Liver (tissue), 3 donors: Measurements from ENCODE around the gene MED14.

Experiments
- EGR1 ChIP-seq, 2 donors: IDR thresholded peaks; 2 replicates each; pipeline ENCODE4 v1.6.1; 2016 to 2018; ENCODE audit warnings: antibody characterized with exemption in 2 of 2, low read depth in 2 of 2
- HNF4G ChIP-seq: IDR thresholded peaks from 2 replicates; pipeline ENCODE4 v1.6.1; 2016; ENCODE audit warnings: antibody characterized with exemption
- JUND ChIP-seq, 2 donors: IDR thresholded peaks; 2 replicates each; pipeline ENCODE4 v1.6.1; 2016; ENCODE audit warnings: antibody characterized with exemption in 2 of 2
- RAD21 ChIP-seq, 2 donors: IDR thresholded peaks; 2 replicates each; pipeline ENCODE4 v1.6.1; 2016; ENCODE audit warnings: antibody characterized with exemption in 2 of 2, mild to moderate bottlenecking in 2 of 2
- RXRA ChIP-seq, 2 donors: IDR thresholded peaks; 2 replicates each; pipeline ENCODE4 v1.6.1; 2017 to 2018; ENCODE audit warnings: antibody characterized with exemption in 2 of 2, mild to moderate bottlenecking in 1 of 2
- TAF1 ChIP-seq: conservative IDR thresholded peaks from 2 replicates; pipeline ENCODE4 v1.6.1; 2016; ENCODE audit warnings: antibody characterized with exemption, mild to moderate bottlenecking
- YY1 ChIP-seq: IDR thresholded peaks from 2 replicates; pipeline ENCODE4 v1.6.1; 2016; ENCODE audit warnings: antibody characterized with exemption, mild to moderate bottlenecking
- TF ChIP-seq, protein P1 (sequence below): fragments of 150-350 bp; IDR thresholded peaks from 2 replicates; pipeline ENCODE4 v1.5.1; 2017; ENCODE audit warnings: improper control_type of control experiment, low read depth, low read length; ENCODE audit not compliant: missing input control
- TF ChIP-seq, protein P2 (sequence below): IDR thresholded peaks from 2 replicates; pipeline ENCODE4 v1.6.1; 2016; ENCODE audit warnings: antibody characterized with exemption
- TF ChIP-seq, protein P3 (sequence below): IDR thresholded peaks from 2 replicates; pipeline ENCODE4 v1.6.1; 2016; ENCODE audit warnings: antibody characterized with exemption, mild to moderate bottlenecking
- donor health status: healthy.
- donor health status: healthy.

- TF ChIP-seq, protein P1, sequence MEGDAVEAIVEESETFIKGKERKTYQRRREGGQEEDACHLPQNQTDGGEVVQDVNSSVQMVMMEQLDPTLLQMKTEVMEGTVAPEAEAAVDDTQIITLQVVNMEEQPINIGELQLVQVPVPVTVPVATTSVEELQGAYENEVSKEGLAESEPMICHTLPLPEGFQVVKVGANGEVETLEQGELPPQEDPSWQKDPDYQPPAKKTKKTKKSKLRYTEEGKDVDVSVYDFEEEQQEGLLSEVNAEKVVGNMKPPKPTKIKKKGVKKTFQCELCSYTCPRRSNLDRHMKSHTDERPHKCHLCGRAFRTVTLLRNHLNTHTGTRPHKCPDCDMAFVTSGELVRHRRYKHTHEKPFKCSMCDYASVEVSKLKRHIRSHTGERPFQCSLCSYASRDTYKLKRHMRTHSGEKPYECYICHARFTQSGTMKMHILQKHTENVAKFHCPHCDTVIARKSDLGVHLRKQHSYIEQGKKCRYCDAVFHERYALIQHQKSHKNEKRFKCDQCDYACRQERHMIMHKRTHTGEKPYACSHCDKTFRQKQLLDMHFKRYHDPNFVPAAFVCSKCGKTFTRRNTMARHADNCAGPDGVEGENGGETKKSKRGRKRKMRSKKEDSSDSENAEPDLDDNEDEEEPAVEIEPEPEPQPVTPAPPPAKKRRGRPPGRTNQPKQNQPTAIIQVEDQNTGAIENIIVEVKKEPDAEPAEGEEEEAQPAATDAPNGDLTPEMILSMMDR = no peak
- no peak for TF ChIP-seq RAD21 (IDR thresholded peaks at IDR 0.05)
- TF ChIP-seq, protein P2, sequence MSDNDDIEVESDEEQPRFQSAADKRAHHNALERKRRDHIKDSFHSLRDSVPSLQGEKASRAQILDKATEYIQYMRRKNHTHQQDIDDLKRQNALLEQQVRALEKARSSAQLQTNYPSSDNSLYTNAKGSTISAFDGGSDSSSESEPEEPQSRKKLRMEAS = no peak
- TF ChIP-seq YY1 = peak; percentile 43
- no peak for TF ChIP-seq RXRA (IDR thresholded peaks at IDR 0.05)
- TF ChIP-seq EGR1 (IDR thresholded peaks at IDR 0.05; ENCODE audit: low read depth in 2 of 2) = no peak
- TF ChIP-seq, protein P3, sequence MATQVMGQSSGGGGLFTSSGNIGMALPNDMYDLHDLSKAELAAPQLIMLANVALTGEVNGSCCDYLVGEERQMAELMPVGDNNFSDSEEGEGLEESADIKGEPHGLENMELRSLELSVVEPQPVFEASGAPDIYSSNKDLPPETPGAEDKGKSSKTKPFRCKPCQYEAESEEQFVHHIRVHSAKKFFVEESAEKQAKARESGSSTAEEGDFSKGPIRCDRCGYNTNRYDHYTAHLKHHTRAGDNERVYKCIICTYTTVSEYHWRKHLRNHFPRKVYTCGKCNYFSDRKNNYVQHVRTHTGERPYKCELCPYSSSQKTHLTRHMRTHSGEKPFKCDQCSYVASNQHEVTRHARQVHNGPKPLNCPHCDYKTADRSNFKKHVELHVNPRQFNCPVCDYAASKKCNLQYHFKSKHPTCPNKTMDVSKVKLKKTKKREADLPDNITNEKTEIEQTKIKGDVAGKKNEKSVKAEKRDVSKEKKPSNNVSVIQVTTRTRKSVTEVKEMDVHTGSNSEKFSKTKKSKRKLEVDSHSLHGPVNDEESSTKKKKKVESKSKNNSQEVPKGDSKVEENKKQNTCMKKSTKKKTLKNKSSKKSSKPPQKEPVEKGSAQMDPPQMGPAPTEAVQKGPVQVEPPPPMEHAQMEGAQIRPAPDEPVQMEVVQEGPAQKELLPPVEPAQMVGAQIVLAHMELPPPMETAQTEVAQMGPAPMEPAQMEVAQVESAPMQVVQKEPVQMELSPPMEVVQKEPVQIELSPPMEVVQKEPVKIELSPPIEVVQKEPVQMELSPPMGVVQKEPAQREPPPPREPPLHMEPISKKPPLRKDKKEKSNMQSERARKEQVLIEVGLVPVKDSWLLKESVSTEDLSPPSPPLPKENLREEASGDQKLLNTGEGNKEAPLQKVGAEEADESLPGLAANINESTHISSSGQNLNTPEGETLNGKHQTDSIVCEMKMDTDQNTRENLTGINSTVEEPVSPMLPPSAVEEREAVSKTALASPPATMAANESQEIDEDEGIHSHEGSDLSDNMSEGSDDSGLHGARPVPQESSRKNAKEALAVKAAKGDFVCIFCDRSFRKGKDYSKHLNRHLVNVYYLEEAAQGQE = no peak
- peak; percentile 1 for TF ChIP-seq TAF1
- TF ChIP-seq HNF4G = no peak
- TF ChIP-seq JUND (IDR thresholded peaks at IDR 0.05) = no peak
These were observed 796 bp upstream of the MED14 start for GRCh38 chrX:40736170-40736505.
